ENCODE data around the gene GNMT. TPM values are rescaled to one million over a fixed set of nuclear protein-coding genes. Genes with fewer than 3 reads are reported as not detected.

GNMT gene
- total RNA-seq, 4 donors from 2014 or later = 0.25 to 1.4 (median 0.60) TPM

GRCh38 chr6:42974919-42975505, 14.5 kb downstream of the GNMT start:
- TF ChIP-seq POLR2A (IDR thresholded peaks at IDR 0.05) (no peak), CTCF (IDR thresholded peaks at IDR 0.05) (no peak)
- no peak overlapping the region for H3K4me3 ChIP-seq (ENCODE audit: low read depth, poor library complexity, severe bottlenecking)
- WGBS, 2 donors = 58 to 61% methylated on average over 5 of the region's 5 CpGs
- no peak for DNase-seq (ENCODE audit: low spot score in 2 of 2)
- intact Hi-C loops (cut with DNase I; ENCODE audit: low total_unique reads) = no loop called here

- DNase-seq (ENCODE audit: low spot score in 2 of 2) = peak in 1 of 2 donors; percentile 85
- no peak for TF ChIP-seq CTCF (IDR thresholded peaks at IDR 0.05)
- no peak for TF ChIP-seq POLR2A (IDR thresholded peaks at IDR 0.05)
- intact Hi-C loops (cut with DNase I; ENCODE audit: low total_unique reads) = no loop called here
Observed at GRCh38 chr6:42978487-42978838, 17.9 kb downstream of the GNMT start.

GRCh38 chr6:42978839-42979522, 18.4 kb downstream of the GNMT start, which contains the start of gene PEX6:
PEX6 (minus strand) TSS chr6:42979181; CDS start chr6:42979150, 31 bp downstream.
- TF ChIP-seq POLR2A (IDR thresholded peaks at IDR 0.05) (peak in 1 of 2 donors; percentile 5), CTCF (IDR thresholded peaks at IDR 0.05) (no peak)
- peak within 1 kb of the TSS; percentile 81 for H3K4me3 ChIP-seq (ENCODE audit: low read depth, poor library complexity, severe bottlenecking)
- intact Hi-C loops (cut with DNase I; ENCODE audit: low total_unique reads) = no loop called here
- WGBS, 2 donors = 1% methylated on average over 25 to 34 of the region's 59 CpGs
- DNase-seq (ENCODE audit: low spot score in 2 of 2) = peak; percentile 59 to 97

More at GRCh38 chr6:42978487-42978838, 17.9 kb downstream of the GNMT start:
- peak overlapping the region; percentile 81 for H3K4me3 ChIP-seq (ENCODE audit: low read depth, poor library complexity, severe bottlenecking)
- WGBS, 2 donors = 0% methylated on average over 3 to 13 of the region's 28 CpGs

- 36% methylated on average over 9 of the region's 9 CpGs for WGBS, 2 donors
- intact Hi-C loops (cut with DNase I; ENCODE audit: low total_unique reads) = no loop called here
- no peak for DNase-seq (ENCODE audit: low spot score in 2 of 2)
- TF ChIP-seq CTCF (IDR thresholded peaks at IDR 0.05) (no peak), POLR2A (IDR thresholded peaks at IDR 0.05) (no peak)
- H3K4me3 ChIP-seq (ENCODE audit: low read depth, poor library complexity, severe bottlenecking) = peak overlapping the region; percentile 81
Observed at GRCh38 chr6:42979523-42980177, 19.1 kb downstream of the GNMT start.

GRCh38 chr6:42981836-42982235, 21.3 kb downstream of the GNMT start:
- DNase-seq (ENCODE audit: low spot score in 2 of 2) = no peak
- TF ChIP-seq POLR2A (IDR thresholded peaks at IDR 0.05) (no peak), CTCF (IDR thresholded peaks at IDR 0.05) (no peak)
- 87% methylated on average over 5 of the region's 5 CpGs for WGBS, 2 donors
- intact Hi-C loops (cut with DNase I; ENCODE audit: low total_unique reads) = no loop called here
- H3K4me3 ChIP-seq (ENCODE audit: low read depth, poor library complexity, severe bottlenecking) = no peak overlapping the region

All from lower leg skin (tissue), 4 donors.